GM12891 (cell line): Measurements from ENCODE around the gene THADA.

Source experiments
- PAX5 ChIP-seq: IDR thresholded peaks from 2 replicates; pipeline ENCODE4 v1.6.1; 2011; ENCODE audit warnings: low read length, moderate library complexity, mild to moderate bottlenecking; ENCODE audit not compliant: insufficient read depth, severe bottlenecking
- POLR2A ChIP-seq: IDR thresholded peaks from 2 replicates; pipeline ENCODE4 v1.6.1; 2011; ENCODE audit warnings: low read depth, low read length, control low read depth
- POLR2AphosphoS5 ChIP-seq: IDR thresholded peaks from 2 replicates; pipeline ENCODE4 v1.6.1; 2011; ENCODE audit warnings: low read depth, low read length, control low read depth
- POU2F2 ChIP-seq: IDR thresholded peaks from 2 replicates; pipeline ENCODE4 v1.6.1; 2011; ENCODE audit warnings: low read depth, mild to moderate bottlenecking, control low read depth, low read length, moderate library complexity
- SPI1 ChIP-seq: IDR thresholded peaks from 2 replicates; pipeline ENCODE4 v1.6.1; 2011; ENCODE audit warnings: low read depth, low read length, control low read depth
- TAF1 ChIP-seq: IDR thresholded peaks from 2 replicates; pipeline ENCODE4 v1.6.1; 2011; ENCODE audit warnings: low read depth, low read length, control low read depth

DNA sequence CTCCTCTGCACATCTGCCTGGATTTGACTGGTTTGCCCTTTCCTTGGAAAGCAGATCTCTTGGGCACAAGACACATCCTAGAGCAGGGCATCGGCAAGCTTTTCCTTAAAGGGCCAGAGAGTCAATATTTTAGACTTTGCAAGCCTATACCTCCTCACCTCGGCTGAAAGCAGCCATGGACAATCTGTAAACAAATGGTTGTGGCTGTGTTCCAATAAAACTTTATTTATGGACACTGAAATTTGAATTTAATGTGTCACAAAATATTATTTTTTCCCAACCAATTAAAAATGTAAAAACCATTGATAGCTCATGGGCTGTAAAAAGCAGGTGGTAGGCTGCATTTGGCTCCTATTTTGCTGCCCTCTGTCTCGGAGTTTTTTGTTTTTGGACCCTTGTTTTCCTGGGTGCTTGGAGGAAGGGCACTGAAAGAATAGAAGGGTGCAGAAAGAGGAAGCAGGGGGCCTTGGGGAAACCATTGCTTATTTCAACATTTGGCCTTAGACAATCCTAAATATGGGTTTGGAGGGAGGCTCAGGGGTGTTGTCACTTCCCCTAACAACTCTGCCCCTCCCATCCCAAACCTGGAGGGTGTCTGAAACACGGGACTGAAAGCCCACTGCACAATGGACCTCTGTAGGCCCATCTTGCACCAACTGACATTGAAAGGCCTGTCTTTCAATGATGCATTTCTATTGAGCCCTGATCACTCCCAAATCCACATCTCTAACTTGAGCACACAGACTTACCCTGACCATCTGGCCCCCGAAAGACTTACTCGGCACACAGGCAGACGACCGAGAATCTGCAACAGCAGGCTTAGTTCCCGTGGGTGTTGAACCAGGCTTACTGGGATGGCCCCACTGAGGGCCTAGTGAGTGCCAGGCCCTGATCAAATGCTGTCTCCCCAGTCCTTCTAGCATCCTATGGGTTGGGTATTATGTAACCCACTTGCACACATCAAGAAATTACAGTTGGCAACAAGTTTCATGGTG lies 362.3 kb downstream of the THADA start:
- TF ChIP-seq POLR2AphosphoS5 (no peak), POLR2A (no peak), POU2F2 (no peak), SPI1 (peak; percentile 51; the same call in 1 of the 2 replicates), TAF1 (no peak), PAX5 (no peak)
